Retinal pigment epithelial cell (primary cell): ENCODE measurements around the gene CAST.

Experiments
- DNase-seq: peaks from one replicate; pipeline ENCODE4 v3.0.0-alpha.2; 2010; ENCODE audit warnings: low read depth
- H3K4me3 ChIP-seq: 2 replicates; pipeline ENCODE4 v1.5.1; 2011; ENCODE audit warnings: mild to moderate bottlenecking, low read length, control low read depth, moderate library complexity
- CTCF ChIP-seq: conservative IDR thresholded peaks from 2 replicates; pipeline ENCODE4 v1.5.1; 2011; ENCODE audit warnings: low read depth, low read length, control low read depth, inconsistent platforms

CAST gene

GRCh38 chr5:96624596-96624995 is 37.6 kb upstream of the CAST start:
- TF ChIP-seq CTCF = no peak
- no peak for DNase-seq
- H3K4me3 ChIP-seq = no peak overlapping the region

DNA sequence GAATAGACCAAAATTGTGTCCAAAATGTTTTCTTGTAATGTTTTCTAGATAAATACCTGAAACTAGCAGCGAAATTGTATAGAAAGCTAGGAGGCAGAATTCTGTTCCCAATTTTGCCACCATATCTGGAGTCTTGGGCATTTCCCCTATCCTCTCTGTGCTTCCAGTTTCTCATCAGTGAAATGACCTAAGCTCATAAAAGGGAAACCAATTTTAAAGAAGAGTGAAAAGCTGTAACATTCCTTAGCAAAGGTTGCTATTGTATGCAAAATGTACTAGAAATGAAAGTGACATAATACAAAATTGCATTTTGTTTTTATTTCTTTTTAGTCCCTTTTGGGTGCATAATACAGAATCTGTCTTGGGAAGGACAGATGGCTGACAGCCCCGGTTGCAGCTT is 36.8 kb upstream of the CAST start:
- no peak overlapping the region for H3K4me3 ChIP-seq
- TF ChIP-seq CTCF = no peak
- DNase-seq = no peak

DNA sequence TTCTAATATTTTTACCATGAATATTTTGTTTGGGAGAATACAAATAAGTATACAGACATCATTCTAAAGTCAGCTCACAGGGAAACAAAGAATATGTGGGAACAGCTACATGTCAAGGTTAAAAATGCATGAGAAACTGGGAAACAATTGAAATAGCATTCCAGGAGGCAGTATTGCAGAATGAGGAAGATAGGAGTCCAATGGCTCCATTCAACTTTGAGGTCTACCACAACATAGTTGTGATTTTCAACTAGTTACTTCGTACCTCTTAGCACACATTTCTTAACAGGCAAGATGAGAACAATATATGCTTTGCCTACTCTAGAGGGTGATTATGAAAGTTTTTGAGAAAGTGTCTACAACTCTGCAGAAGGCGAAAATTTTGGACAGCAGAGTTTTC is 35.2 kb upstream of the CAST start:
- no peak for TF ChIP-seq CTCF
- H3K4me3 ChIP-seq = no peak overlapping the region
- DNase-seq = no peak

DNA sequence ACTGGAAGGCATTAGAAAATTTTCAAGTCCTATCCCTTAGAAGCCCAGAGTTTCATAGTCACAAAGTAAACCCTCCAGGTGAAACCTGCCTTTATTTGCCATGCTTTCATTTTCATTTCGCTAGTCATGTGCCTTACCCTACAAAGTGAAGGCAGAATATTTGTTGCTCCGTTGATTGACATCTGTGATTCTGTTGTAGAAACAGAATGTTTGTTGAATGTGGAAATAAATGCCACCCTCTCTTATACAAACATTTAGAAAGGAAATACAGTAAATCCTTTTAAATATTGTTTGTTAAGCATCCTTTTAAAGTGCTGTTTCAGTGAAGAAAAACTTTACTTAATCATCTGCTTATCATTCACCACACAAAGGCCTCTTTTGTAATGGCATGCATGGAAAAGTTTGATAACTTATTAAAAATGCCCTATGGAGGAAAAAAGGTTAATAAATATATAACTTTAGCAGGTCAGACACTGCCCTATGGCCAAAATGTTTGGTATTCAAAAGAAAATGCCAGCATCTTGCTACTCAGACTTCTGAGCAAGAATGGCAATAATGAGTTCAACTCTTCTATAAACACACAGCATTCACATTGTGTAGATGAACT is 34.3 kb upstream of the CAST start:
- no peak overlapping the region for H3K4me3 ChIP-seq
- DNase-seq = no peak
- no peak for TF ChIP-seq CTCF

- TF ChIP-seq CTCF = no peak
- H3K4me3 ChIP-seq = no peak overlapping the region
Measured at GRCh38 chr5:96628406-96628805, 33.8 kb upstream of the CAST start.

GRCh38 chr5:96629774-96630173 is 32.4 kb upstream of the CAST start:
- peak; percentile 90 for DNase-seq
- no peak overlapping the region for H3K4me3 ChIP-seq
- TF ChIP-seq CTCF = no peak

More at GRCh38 chr5:96628406-96628805, 33.8 kb upstream of the CAST start:
- no peak for DNase-seq

DNA sequence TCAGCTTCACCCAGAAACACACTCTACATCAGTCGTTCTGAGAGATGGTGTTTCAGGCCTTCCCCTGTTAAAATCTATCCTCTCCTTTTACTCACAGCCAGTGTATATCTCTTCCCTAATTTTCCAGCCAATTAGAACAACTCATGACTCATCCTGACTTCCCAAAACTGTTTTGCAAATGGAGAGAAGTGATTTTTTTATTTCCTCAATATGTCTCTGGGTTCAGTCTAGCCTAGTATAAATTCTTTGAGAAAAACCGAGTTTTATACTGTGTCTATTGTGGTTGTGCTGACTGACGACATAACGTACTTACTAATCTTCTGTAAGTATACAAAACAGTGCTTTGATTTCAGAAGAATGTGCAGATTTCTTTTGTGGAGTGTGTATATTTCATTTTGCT is 28.4 kb upstream of the CAST start:
- no peak for DNase-seq
- H3K4me3 ChIP-seq = no peak overlapping the region
- no peak for TF ChIP-seq CTCF
